Natural killer cell (primary cell): ENCODE results near the gene TMEM101. TPM values are rescaled to one million over a fixed set of nuclear protein-coding genes. Genes with fewer than 3 reads are reported as not detected.

Source experiments
- ATAC-seq, 3 donors: fragments of 150-1000 bp in 2 of 3; fragments of 200-7000 bp in 1 of 3; cut with Tn5 transposase; 1 replicate in 1 of 3; 2 replicates in 2 of 3; pipeline ENCODE4 v1.10.0; 2021; ENCODE audit warnings: mild to moderate bottlenecking in 2 of 3, moderate library complexity in 2 of 3
- DNase-seq, 2 donors: peaks; one replicate each; pipeline versions ENCODE4 v3.0.0 to v3.0.0-alpha.2; 2013 to 2021; ENCODE audit warnings: mixed read lengths in 1 of 2
- H3K27ac ChIP-seq: one replicate; pipeline ENCODE4 v1.5.1; 2013; ENCODE audit warnings: mild to moderate bottlenecking, low read length
- H3K27me3 ChIP-seq: one replicate; pipeline ENCODE4 v1.6.1; 2013; ENCODE audit warnings: low read length; ENCODE audit not compliant: control insufficient read depth, insufficient read depth
- H3K36me3 ChIP-seq: one replicate; pipeline ENCODE4 v1.6.1; 2013; ENCODE audit warnings: low read length; ENCODE audit not compliant: control insufficient read depth, insufficient read depth
- H3K4me1 ChIP-seq: one replicate; pipeline ENCODE4 v1.6.1; 2013; ENCODE audit warnings: low read length; ENCODE audit not compliant: control insufficient read depth, insufficient read depth
- H3K4me3 ChIP-seq: one replicate; pipeline ENCODE4 v1.5.1; 2013; ENCODE audit warnings: low read length
- H3K9me3 ChIP-seq: one replicate; pipeline ENCODE4 v1.6.1; 2013; ENCODE audit warnings: low read length; ENCODE audit not compliant: control insufficient read depth, insufficient read depth
- H3K27ac Mint-ChIP-seq, 2 donors: one replicate each; pipeline ENCODE4 v1.8.0; 2022; ENCODE audit warnings: mild to moderate bottlenecking in 2 of 2, mixed read lengths in 2 of 2, moderate library complexity in 1 of 2
- H3K27me3 Mint-ChIP-seq, 2 donors: one replicate each; pipeline ENCODE4 v1.8.0; 2022; ENCODE audit warnings: low read depth in 2 of 2, mixed read lengths in 2 of 2
- H3K36me3 Mint-ChIP-seq: one replicate; pipeline ENCODE4 v1.8.0; 2022; ENCODE audit warnings: mixed read lengths
- H3K4me1 Mint-ChIP-seq, 2 donors: one replicate each; pipeline ENCODE4 v1.8.0; 2022; ENCODE audit warnings: mixed read lengths in 2 of 2
- H3K4me3 Mint-ChIP-seq: one replicate; pipeline ENCODE4 v1.8.0; 2022; ENCODE audit warnings: mild to moderate bottlenecking, moderate library complexity, mixed read lengths
- H3K9me3 Mint-ChIP-seq, 2 donors: one replicate each; pipeline ENCODE4 v1.8.0; 2022; ENCODE audit warnings: mixed read lengths in 2 of 2
- CTCF ChIP-seq: fragments of 200-600 bp; IDR thresholded peaks from one replicate; pipeline ENCODE4 v1.8.0; 2022; ENCODE audit warnings: antibody characterized with exemption
- WGBS: methylation state at CpG from one replicate; pipeline ENCODE4 v1.1.7; 2013; ENCODE audit warnings: missing lambda C conversion rate; ENCODE audit not compliant: insufficient coverage; 5-methylcytosine and 5-hydroxymethylcytosine counted together
- intact Hi-C: fragments of 100-400 bp; cut with micrococcal nuclease; formaldehyde crosslinking; loops from one replicate; pipeline ENCODE4 v1.14.2; 2022
- total RNA-seq, 4 donors: library from RNA; stranded (reverse); fragments of 120-200 nt in 1 of 4; gene quantifications; one replicate each; pipeline versions ENCODE4 v1.2.3 to v1.2.4, GENCODE V29; 2013 to 2022

TMEM101 gene
- total RNA-seq, 3 donors from 2014 or later (not counting 1 experiment from before 2014, with no cell fraction given): 11.3 to 13.9 (median 11.5) TPM

DNA sequence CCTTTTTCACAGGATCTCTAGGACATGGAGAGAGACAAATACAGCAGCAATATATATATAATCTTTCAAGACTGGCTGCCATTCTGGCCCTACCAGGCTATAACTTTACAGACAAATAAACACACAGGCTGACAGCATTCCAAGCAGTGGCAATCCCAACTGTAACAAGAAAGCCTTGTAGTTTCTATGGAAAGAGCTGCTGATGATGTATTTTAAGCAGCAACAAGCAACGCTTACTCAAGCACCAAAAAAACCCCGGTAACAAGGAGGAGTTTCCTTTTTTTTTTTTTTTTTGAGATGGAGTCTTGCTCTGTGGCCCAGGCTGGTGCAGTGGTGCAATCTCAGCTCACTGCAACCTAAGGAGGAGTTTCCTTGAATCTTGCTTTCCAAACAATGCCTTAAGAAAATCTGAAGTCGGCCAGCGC, 28.5 kb upstream of the TMEM101 start:
- Mint-ChIP-seq H3K27ac (peak overlapping the region in 1 of 2 donors; percentile 44), H3K27me3 (no peaks in the 10 kb centered on the region), H3K4me1 (peaks cover 8 to 27% of the 10 kb centered on the region in 2 donors), H3K36me3 (no peaks in the 10 kb centered on the region), H3K9me3 (no peaks in the 10 kb centered on the region), H3K4me3 (no peak overlapping the region)
- no peak for TF ChIP-seq CTCF
- no peaks in the 10 kb centered on the region for H3K4me1 ChIP-seq
- H3K4me3 ChIP-seq: no peak overlapping the region
- peaks cover 19% of the 10 kb centered on the region for H3K36me3 ChIP-seq
- no peak for ATAC-seq
- intact Hi-C loops: loop anchor here (5.0 kb wide), 1 partner anchor 36 kb away; no protein-coding TSS in a partner anchor
- 91% methylated on average over 3 of the region's 4 CpGs for WGBS
- H3K27ac ChIP-seq: no peak overlapping the region
- no peak for DNase-seq
- no peaks in the 10 kb centered on the region for H3K9me3 ChIP-seq
- no peaks in the 10 kb centered on the region for H3K27me3 ChIP-seq

GRCh38 chr17:44039829-44040635, 25.3 kb upstream of the TMEM101 start:
- Mint-ChIP-seq H3K4me1 (peaks cover 8 to 27% of the 10 kb centered on the region in 2 donors), H3K27ac (no peak overlapping the region), H3K9me3 (no peaks in the 10 kb centered on the region), H3K36me3 (no peaks in the 10 kb centered on the region), H3K27me3 (no peaks in the 10 kb centered on the region), H3K4me3 (no peak overlapping the region)
- TF ChIP-seq CTCF: no peak
- intact Hi-C loops: loop anchor here (5.0 kb wide), 1 partner anchor 33 kb away; no protein-coding TSS in a partner anchor
- DNase-seq (no peak), ATAC-seq (no peak)
- Histone ChIP-seq H3K27me3 (no peaks in the 10 kb centered on the region), H3K27ac (no peak overlapping the region), H3K9me3 (no peaks in the 10 kb centered on the region), H3K4me3 (no peak overlapping the region), H3K4me1 (no peaks in the 10 kb centered on the region), H3K36me3 (peaks cover 39% of the 10 kb centered on the region)
- WGBS: 91% methylated on average over 3 of the region's 6 CpGs

DNA sequence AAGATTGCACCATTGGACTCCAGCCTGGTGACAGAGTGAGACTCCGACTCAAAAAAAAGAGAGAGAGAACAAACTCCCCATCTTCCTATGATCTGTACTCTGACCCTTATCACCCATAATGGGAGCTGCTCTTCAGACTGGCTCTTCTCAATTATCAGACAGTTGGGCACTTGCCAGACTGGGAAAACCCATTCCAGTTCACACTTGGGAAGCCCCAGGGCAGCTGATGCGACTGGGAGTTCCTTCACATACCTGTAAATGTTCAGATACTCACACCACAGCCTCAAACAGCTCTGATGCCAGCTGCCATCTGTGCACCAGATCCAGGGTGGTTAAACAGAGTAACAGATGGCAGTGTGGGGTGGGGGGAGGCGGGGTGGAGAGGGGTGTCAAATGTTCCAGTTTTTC, 23.8 kb upstream of the TMEM101 start:
- no peak overlapping the region for H3K27ac ChIP-seq
- Mint-ChIP-seq H3K27me3 (no peaks in the 10 kb centered on the region), H3K27ac (no peak overlapping the region), H3K4me1 (peaks cover 16 to 17% of the 10 kb centered on the region in 2 donors), H3K9me3 (no peaks in the 10 kb centered on the region), H3K4me3 (no peak overlapping the region), H3K36me3 (no peaks in the 10 kb centered on the region)
- DNase-seq (no peak), ATAC-seq (no peak)
- intact Hi-C loops: no loop called here
- no peaks in the 10 kb centered on the region for H3K9me3 ChIP-seq
- no peaks in the 10 kb centered on the region for H3K4me1 ChIP-seq
- TF ChIP-seq CTCF: no peak
- no peaks in the 10 kb centered on the region for H3K27me3 ChIP-seq
- WGBS: 95% methylated on average over 3 of the region's 3 CpGs
- no peak overlapping the region for H3K4me3 ChIP-seq
- peaks cover 41% of the 10 kb centered on the region for H3K36me3 ChIP-seq
